ENCODE results near the gene MYBL2.

The MYBL2 gene

GRCh38 chr20:43731469-43731868 is 64.6 kb downstream of the MYBL2 start:
- no peaks in the 10 kb centered on the region for H3K9me3 ChIP-seq (ENCODE audit: control insufficient read depth, low read length)
- H3K4me3 ChIP-seq (ENCODE audit: insufficient read depth, low read depth, low read length, poor library complexity, severe bottlenecking), result no peak overlapping the region
- no peak overlapping the region for H3K27ac ChIP-seq (ENCODE audit: insufficient read depth, low read length, poor library complexity, severe bottlenecking)
- H3K36me3 ChIP-seq (ENCODE audit: control insufficient read depth, insufficient read depth, low read length), result no peaks in the 10 kb centered on the region
- H3K4me1 ChIP-seq (ENCODE audit: control insufficient read depth, insufficient read depth, low read length, poor library complexity, severe bottlenecking), result no peaks in the 10 kb centered on the region
- DNase-seq, result no peak
- no peaks in the 10 kb centered on the region for H3K27me3 ChIP-seq (replicated peaks; ENCODE audit: control insufficient read depth, insufficient read depth, low read length, poor library complexity, severe bottlenecking)

- DNase-seq, result no peak
- no peak overlapping the region for H3K27ac ChIP-seq (ENCODE audit: insufficient read depth, low read length, poor library complexity, severe bottlenecking)
- no peaks in the 10 kb centered on the region for H3K9me3 ChIP-seq (ENCODE audit: control insufficient read depth, low read length)
- no peaks in the 10 kb centered on the region for H3K36me3 ChIP-seq (ENCODE audit: control insufficient read depth, insufficient read depth, low read length)
- H3K27me3 ChIP-seq (replicated peaks; ENCODE audit: control insufficient read depth, insufficient read depth, low read length, poor library complexity, severe bottlenecking), result no peaks in the 10 kb centered on the region
- no peaks in the 10 kb centered on the region for H3K4me1 ChIP-seq (ENCODE audit: control insufficient read depth, insufficient read depth, low read length, poor library complexity, severe bottlenecking)
- H3K4me3 ChIP-seq (ENCODE audit: insufficient read depth, low read depth, low read length, poor library complexity, severe bottlenecking), result no peak overlapping the region
These were observed 65.0 kb downstream of the MYBL2 start for GRCh38 chr20:43731927-43732326.

GRCh38 chr20:43736588-43737158 is 69.8 kb downstream of the MYBL2 start:
- no peaks in the 10 kb centered on the region for H3K27me3 ChIP-seq (replicated peaks; ENCODE audit: control insufficient read depth, insufficient read depth, low read length, poor library complexity, severe bottlenecking)
- no peak overlapping the region for H3K4me3 ChIP-seq (ENCODE audit: insufficient read depth, low read depth, low read length, poor library complexity, severe bottlenecking)
- no peak overlapping the region for H3K27ac ChIP-seq (ENCODE audit: insufficient read depth, low read length, poor library complexity, severe bottlenecking)
- no peaks in the 10 kb centered on the region for H3K36me3 ChIP-seq (ENCODE audit: control insufficient read depth, insufficient read depth, low read length)
- H3K9me3 ChIP-seq (ENCODE audit: control insufficient read depth, low read length), result no peaks in the 10 kb centered on the region
- no peaks in the 10 kb centered on the region for H3K4me1 ChIP-seq (ENCODE audit: control insufficient read depth, insufficient read depth, low read length, poor library complexity, severe bottlenecking)
- no peak for DNase-seq

- Histone ChIP-seq H3K4me3 (ENCODE audit: insufficient read depth, low read depth, low read length, poor library complexity, severe bottlenecking) (no peak overlapping the region), H3K9me3 (ENCODE audit: control insufficient read depth, low read length) (no peaks in the 10 kb centered on the region), H3K36me3 (ENCODE audit: control insufficient read depth, insufficient read depth, low read length) (no peaks in the 10 kb centered on the region), H3K4me1 (ENCODE audit: control insufficient read depth, insufficient read depth, low read length, poor library complexity, severe bottlenecking) (no peaks in the 10 kb centered on the region), H3K27me3 (replicated peaks; ENCODE audit: control insufficient read depth, insufficient read depth, low read length, poor library complexity, severe bottlenecking) (no peaks in the 10 kb centered on the region), H3K27ac (ENCODE audit: insufficient read depth, low read length, poor library complexity, severe bottlenecking) (no peak overlapping the region)
- DNase-seq, result no peak
These were observed 71.0 kb downstream of the MYBL2 start for GRCh38 chr20:43737925-43738324.

- no peaks in the 10 kb centered on the region for H3K27me3 ChIP-seq (replicated peaks; ENCODE audit: control insufficient read depth, insufficient read depth, low read length, poor library complexity, severe bottlenecking)
- no peak overlapping the region for H3K4me3 ChIP-seq (ENCODE audit: insufficient read depth, low read depth, low read length, poor library complexity, severe bottlenecking)
- H3K36me3 ChIP-seq (ENCODE audit: control insufficient read depth, insufficient read depth, low read length), result no peaks in the 10 kb centered on the region
These were observed 72.3 kb downstream of the MYBL2 start for GRCh38 chr20:43739148-43739749.

GRCh38 chr20:43740642-43741041 is 73.7 kb downstream of the MYBL2 start:
- no peak overlapping the region for H3K27ac ChIP-seq (ENCODE audit: insufficient read depth, low read length, poor library complexity, severe bottlenecking)
- no peaks in the 10 kb centered on the region for H3K4me1 ChIP-seq (ENCODE audit: control insufficient read depth, insufficient read depth, low read length, poor library complexity, severe bottlenecking)
- no peak for DNase-seq
- no peak overlapping the region for H3K4me3 ChIP-seq (ENCODE audit: insufficient read depth, low read depth, low read length, poor library complexity, severe bottlenecking)
- no peaks in the 10 kb centered on the region for H3K36me3 ChIP-seq (ENCODE audit: control insufficient read depth, insufficient read depth, low read length)
- no peaks in the 10 kb centered on the region for H3K9me3 ChIP-seq (ENCODE audit: control insufficient read depth, low read length)
- H3K27me3 ChIP-seq (replicated peaks; ENCODE audit: control insufficient read depth, insufficient read depth, low read length, poor library complexity, severe bottlenecking), result no peaks in the 10 kb centered on the region

More at GRCh38 chr20:43739148-43739749, 72.3 kb downstream of the MYBL2 start:
- H3K4me1 ChIP-seq (ENCODE audit: control insufficient read depth, insufficient read depth, low read length, poor library complexity, severe bottlenecking), result no peaks in the 10 kb centered on the region
- no peak overlapping the region for H3K27ac ChIP-seq (ENCODE audit: insufficient read depth, low read length, poor library complexity, severe bottlenecking)
- H3K9me3 ChIP-seq (ENCODE audit: control insufficient read depth, low read length), result no peaks in the 10 kb centered on the region
- no peak for DNase-seq

GRCh38 chr20:43744151-43744611 is 77.3 kb downstream of the MYBL2 start:
- H3K4me3 ChIP-seq (ENCODE audit: insufficient read depth, low read depth, low read length, poor library complexity, severe bottlenecking), result no peak overlapping the region
- H3K4me1 ChIP-seq (ENCODE audit: control insufficient read depth, insufficient read depth, low read length, poor library complexity, severe bottlenecking), result no peaks in the 10 kb centered on the region
- no peaks in the 10 kb centered on the region for H3K27me3 ChIP-seq (replicated peaks; ENCODE audit: control insufficient read depth, insufficient read depth, low read length, poor library complexity, severe bottlenecking)
- no peaks in the 10 kb centered on the region for H3K9me3 ChIP-seq (ENCODE audit: control insufficient read depth, low read length)
- no peaks in the 10 kb centered on the region for H3K36me3 ChIP-seq (ENCODE audit: control insufficient read depth, insufficient read depth, low read length)
- H3K27ac ChIP-seq (ENCODE audit: insufficient read depth, low read length, poor library complexity, severe bottlenecking), result no peak overlapping the region
- no peak for DNase-seq

- DNase-seq, result no peak
- H3K27ac ChIP-seq (ENCODE audit: insufficient read depth, low read length, poor library complexity, severe bottlenecking), result no peak overlapping the region
These were observed 78.2 kb downstream of the MYBL2 start for GRCh38 chr20:43744966-43745730.

GRCh38 chr20:43746344-43747137 is 79.6 kb downstream of the MYBL2 start:
- Histone ChIP-seq H3K27me3 (replicated peaks; ENCODE audit: control insufficient read depth, insufficient read depth, low read length, poor library complexity, severe bottlenecking) (no peaks in the 10 kb centered on the region), H3K4me3 (ENCODE audit: insufficient read depth, low read depth, low read length, poor library complexity, severe bottlenecking) (no peak overlapping the region), H3K36me3 (ENCODE audit: control insufficient read depth, insufficient read depth, low read length) (no peaks in the 10 kb centered on the region), H3K27ac (ENCODE audit: insufficient read depth, low read length, poor library complexity, severe bottlenecking) (no peak overlapping the region), H3K4me1 (ENCODE audit: control insufficient read depth, insufficient read depth, low read length, poor library complexity, severe bottlenecking) (peaks cover 3% of the 10 kb centered on the region), H3K9me3 (ENCODE audit: control insufficient read depth, low read length) (no peaks in the 10 kb centered on the region)
- DNase-seq, result no peak

More at GRCh38 chr20:43744966-43745730, 78.2 kb downstream of the MYBL2 start:
- no peak overlapping the region for H3K4me3 ChIP-seq (ENCODE audit: insufficient read depth, low read depth, low read length, poor library complexity, severe bottlenecking)
- H3K36me3 ChIP-seq (ENCODE audit: control insufficient read depth, insufficient read depth, low read length), result no peaks in the 10 kb centered on the region
- H3K4me1 ChIP-seq (ENCODE audit: control insufficient read depth, insufficient read depth, low read length, poor library complexity, severe bottlenecking), result peaks cover 3% of the 10 kb centered on the region
- no peaks in the 10 kb centered on the region for H3K9me3 ChIP-seq (ENCODE audit: control insufficient read depth, low read length)
- no peaks in the 10 kb centered on the region for H3K27me3 ChIP-seq (replicated peaks; ENCODE audit: control insufficient read depth, insufficient read depth, low read length, poor library complexity, severe bottlenecking)

Data from effector memory CD4-positive, alpha-beta T cell (primary cell).